Stimulated activated naive CD8-positive, alpha-beta T cell treated with anti-CD3 and anti-CD28 coated beads, Interleukin-15, amount 100 ng/mL, for 72 hours (primary cell): Measurements from ENCODE around the gene TARBP2.

Experiments used
- ATAC-seq: fragments of 150-1000 bp; cut with Tn5 transposase; 2 replicates; pipeline ENCODE4 v1.10.0; 2021; ENCODE audit warnings: mild to moderate bottlenecking, moderate library complexity
- DNase-seq, 2 donors: peaks; one replicate each; pipeline ENCODE4 v3.0.0; 2021 to 2022
- H3K27ac Mint-ChIP-seq, 2 donors: one replicate each; pipeline ENCODE4 v1.8.0; 2022; ENCODE audit warnings: mild to moderate bottlenecking in 2 of 2, mixed read lengths in 2 of 2, moderate library complexity in 2 of 2
- H3K27me3 Mint-ChIP-seq: one replicate; pipeline ENCODE4 v1.8.0; 2022; ENCODE audit warnings: mixed read lengths
- H3K4me1 Mint-ChIP-seq: one replicate; pipeline ENCODE4 v1.8.0; 2022; ENCODE audit warnings: mild to moderate bottlenecking, mixed read lengths
- H3K4me3 Mint-ChIP-seq, 2 donors: one replicate each; pipeline ENCODE4 v1.8.0; 2022; ENCODE audit warnings: mild to moderate bottlenecking in 2 of 2, mixed read lengths in 2 of 2, moderate library complexity in 1 of 2
- H3K9me3 Mint-ChIP-seq, 2 donors: one replicate each; pipeline ENCODE4 v1.8.0; 2022; ENCODE audit warnings: mixed read lengths in 2 of 2

Gene TARBP2, protein sequence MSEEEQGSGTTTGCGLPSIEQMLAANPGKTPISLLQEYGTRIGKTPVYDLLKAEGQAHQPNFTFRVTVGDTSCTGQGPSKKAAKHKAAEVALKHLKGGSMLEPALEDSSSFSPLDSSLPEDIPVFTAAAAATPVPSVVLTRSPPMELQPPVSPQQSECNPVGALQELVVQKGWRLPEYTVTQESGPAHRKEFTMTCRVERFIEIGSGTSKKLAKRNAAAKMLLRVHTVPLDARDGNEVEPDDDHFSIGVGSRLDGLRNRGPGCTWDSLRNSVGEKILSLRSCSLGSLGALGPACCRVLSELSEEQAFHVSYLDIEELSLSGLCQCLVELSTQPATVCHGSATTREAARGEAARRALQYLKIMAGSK

DNA sequence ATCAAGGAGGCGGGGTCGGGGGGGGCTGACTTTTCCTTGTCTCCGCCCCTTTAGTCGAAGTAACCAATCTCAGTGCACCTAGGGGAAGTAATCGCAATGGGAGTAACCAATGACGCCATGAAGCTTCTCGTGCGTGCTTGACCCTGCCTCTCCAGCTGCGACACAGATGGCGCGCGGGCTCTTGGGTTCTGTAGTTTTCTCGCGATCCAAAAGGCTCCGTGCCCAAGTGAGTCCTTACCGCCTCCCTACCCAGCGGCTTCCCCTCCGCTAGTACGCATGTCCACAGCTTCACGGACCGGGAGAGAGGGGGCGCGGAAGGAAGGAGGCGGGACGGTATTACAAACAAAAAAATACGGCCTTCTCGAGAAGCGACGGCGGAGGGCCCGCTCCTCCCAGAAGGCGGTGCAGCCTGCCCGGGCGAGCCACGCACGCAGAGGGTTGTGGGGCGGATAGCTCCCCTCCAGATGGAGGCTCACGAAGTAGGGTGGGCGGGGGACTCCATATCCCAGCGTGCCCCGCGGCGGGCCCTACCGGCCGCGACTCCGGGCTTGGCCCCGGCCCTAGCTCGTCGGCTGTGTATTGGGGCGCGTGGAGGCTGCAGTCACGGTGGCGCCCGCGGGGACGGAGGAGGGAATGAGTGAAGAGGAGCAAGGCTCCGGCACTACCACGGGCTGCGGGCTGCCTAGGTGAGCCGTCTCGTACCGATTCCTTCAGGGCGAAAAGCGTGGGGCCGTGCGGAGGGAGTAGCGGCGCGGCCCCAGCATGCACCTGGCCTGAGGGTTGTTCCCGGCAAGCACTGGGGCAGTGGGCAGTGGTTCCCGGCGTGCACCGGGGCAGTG lies at the start of gene TARBP2:
TSS of gene TARBP2 (plus strand) at position 508 of the 839 bp plus-strand sequence. CDS start at position 634, 126 bp downstream.
- ATAC-seq (peak; percentile 87), DNase-seq (peak; percentile 94 to 98)
- H3K27me3 Mint-ChIP-seq, result no peaks in the 10 kb centered on the region
- no peaks in the 10 kb centered on the region for H3K9me3 Mint-ChIP-seq
- peak within 1 kb of the TSS; percentile 91 to 99 for H3K27ac Mint-ChIP-seq
- peaks cover 58% of the 10 kb centered on the region for H3K4me1 Mint-ChIP-seq
- H3K4me3 Mint-ChIP-seq, result peak within 1 kb of the TSS; percentile 84 to 95

DNA sequence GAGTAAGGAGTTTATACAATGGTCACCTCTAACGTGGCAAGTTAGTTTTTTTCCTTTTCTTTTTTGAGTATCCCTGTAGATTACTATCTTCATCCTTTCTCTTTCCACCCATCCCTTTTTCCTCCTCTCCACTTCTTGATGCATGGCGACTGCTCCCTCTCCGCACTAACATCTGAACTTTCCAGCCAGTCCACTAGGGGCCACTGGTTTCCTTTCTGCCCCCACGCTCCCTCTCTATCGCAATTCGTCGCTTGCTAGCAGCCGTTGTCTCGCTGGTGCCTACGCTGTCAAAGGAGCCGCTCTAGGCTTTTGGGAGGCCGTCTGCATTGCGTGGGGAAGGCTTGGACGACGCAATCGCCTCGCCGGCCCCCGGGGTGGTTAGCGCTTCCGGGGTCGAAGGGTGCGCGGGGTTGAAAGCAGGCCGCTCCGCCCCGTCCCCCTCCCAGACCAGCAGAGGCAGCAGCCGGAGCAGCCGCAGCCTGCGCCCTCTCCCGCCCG lies 49.4 kb upstream of the TARBP2 start, which contains the start of gene PCBP2:
TSS of gene PCBP2 (plus strand) at position 442 of the 498 bp plus-strand sequence. CDS start 2,699 bp downstream, outside the sequence.
- Mint-ChIP-seq H3K4me3 (peak within 1 kb of the TSS; percentile 86 to 94), H3K9me3 (no peaks in the 10 kb centered on the region), H3K27me3 (no peaks in the 10 kb centered on the region), H3K4me1 (peaks cover 56% of the 10 kb centered on the region), H3K27ac (peak within 1 kb of the TSS; percentile 98 to 100)
- ATAC-seq (peak; percentile 97), DNase-seq (peak; percentile 98 to 99)

DNA sequence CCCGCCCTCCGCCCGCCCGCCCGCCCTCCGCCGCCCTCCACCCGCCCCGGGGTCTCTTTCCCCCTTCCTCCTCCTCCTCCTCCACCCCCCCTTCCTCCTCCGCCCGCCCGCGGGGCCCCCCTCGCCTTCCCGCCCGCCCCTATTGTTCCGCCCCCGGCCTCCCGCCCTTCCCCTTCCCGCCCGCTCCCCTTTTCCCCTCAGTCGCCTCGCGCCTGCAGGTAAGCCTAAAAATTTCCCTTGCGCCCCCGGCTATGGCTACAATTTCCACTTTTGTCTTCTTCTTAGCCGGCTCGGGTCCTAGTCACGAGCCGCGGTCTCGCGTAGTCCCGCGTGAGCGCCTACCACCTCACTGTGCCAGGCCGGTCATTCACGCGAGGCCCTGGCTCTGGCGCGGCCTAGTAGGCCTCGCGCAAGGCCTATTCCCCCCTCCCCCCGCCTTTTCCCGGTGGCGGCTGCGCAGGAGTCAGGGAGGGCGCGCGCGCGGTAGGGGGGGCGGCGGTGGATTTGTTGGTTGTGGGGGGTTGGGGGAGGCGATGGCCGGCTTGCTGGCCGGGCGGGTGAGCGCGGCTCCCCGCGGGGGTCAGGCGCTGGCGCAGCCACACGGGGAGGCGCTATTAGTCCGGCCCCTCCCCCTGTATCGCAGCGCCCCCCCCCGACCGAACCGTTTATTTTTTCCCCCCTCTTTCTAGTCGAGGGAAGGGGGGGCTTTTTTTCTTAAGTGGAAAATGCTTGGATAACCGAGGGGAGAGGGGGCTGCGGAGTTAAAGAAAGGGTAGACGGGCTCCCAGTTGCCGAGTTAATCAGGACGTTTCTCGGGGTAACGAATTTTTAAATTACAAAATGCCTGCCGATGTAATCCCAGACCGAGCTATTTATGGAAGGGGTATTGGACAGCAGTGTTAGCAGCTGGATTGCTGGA lies 48.7 kb upstream of the TARBP2 start:
- Mint-ChIP-seq H3K9me3 (no peaks in the 10 kb centered on the region), H3K4me1 (peaks cover 57% of the 10 kb centered on the region), H3K27me3 (no peaks in the 10 kb centered on the region), H3K27ac (peak overlapping the region; percentile 98 to 100), H3K4me3 (peak overlapping the region; percentile 86 to 94)
- peak; percentile 48 for ATAC-seq
- DNase-seq, result peak; percentile 79 to 82

DNA sequence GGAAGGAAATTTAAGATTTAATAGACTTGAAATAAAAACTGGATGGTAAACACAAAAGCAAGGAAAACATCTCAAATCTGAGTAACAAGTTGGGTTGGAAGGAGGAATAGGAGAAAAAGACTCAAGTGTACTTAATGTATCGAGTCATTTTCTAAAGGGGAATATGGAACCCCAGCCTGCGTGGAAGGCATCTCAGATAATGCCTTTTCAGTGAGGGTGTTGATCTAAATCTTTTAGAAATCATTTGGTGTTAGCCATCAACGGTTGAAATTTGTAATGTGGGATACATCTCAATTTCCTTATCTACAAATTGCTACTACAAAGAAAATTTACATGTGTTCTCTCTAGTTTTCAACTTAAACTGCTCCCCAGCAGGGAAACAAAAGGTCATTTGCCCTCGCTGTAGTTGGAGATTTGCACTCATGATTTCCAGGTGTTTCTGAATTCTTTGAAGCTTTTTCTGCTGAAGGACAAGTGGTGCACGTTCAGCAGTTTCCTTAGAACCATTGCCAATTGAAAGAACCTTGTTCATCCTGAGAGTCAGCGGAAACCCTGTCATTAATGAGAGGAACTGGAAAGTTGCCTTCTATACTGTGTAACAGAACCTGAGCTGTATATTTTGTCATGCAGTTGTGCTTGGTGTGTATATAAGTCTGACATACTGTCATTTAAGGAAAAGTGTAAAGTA lies 47.0 kb upstream of the TARBP2 start:
- ATAC-seq (no peak), DNase-seq (no peak)
- no peaks in the 10 kb centered on the region for H3K9me3 Mint-ChIP-seq
- H3K27ac Mint-ChIP-seq, result peak overlapping the region; percentile 69 to 100
- H3K4me3 Mint-ChIP-seq, result peak overlapping the region; percentile 86 to 94
- no peaks in the 10 kb centered on the region for H3K27me3 Mint-ChIP-seq
- peaks cover 67% of the 10 kb centered on the region for H3K4me1 Mint-ChIP-seq

DNA sequence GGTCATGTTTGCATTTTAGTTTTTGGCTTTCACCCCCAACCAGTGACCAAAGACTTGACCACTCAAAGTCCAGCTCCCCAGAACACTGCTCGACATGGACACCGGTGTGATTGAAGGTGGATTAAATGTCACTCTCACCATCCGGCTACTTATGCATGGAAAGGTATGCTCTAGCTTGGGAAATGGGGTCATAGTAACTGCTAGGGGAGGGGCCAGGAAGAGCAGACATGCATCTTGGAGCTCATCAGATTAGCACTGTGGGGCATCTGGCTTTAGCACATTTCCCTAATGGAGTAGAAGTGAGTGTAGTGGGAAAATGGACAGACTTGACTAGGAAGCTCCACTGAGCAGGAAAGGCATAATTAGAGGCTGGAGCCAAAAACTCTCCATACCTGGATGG lies 46.4 kb upstream of the TARBP2 start:
- DNase-seq, result no peak
- ATAC-seq, result no peak
- H3K4me3 Mint-ChIP-seq, result peak overlapping the region in 1 of 2 donors; percentile 86
- peak overlapping the region in 1 of 2 donors; percentile 60 for H3K27ac Mint-ChIP-seq
- H3K9me3 Mint-ChIP-seq, result no peaks in the 10 kb centered on the region
- peaks cover 72% of the 10 kb centered on the region for H3K4me1 Mint-ChIP-seq
- no peaks in the 10 kb centered on the region for H3K27me3 Mint-ChIP-seq

DNA sequence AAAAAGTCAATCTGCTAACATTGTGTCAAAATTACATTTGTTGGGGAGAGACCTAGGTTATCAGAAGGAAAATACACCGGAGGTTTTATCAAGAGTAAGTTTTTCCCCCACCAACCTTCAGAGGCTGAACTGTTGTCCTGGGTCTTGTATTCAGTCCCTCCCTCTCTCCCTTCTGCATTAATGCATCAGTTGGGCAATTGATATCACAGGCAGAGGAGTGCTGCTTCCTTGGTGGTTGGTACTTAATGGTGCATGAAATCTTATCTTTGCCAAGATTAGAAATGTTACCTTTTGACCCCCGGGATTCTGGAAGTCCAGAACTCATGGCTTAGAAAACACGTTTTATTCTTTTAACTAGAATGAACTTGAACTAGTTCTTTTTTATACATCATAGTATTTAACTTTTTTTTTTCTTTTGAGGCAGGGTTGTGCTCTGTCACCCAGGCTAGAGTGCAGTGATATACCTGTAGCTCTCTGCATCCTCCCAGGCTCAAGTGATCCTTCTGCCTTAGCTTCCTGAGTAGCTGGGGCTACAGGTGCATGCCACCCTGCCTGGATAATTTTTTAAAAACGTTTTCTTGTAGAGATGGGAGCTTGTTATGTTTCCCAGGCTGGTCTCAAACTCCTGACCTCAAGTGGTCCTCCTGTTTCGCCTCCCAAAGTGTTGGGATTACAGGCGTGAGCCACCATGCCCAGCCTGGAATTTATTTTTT lies 44.3 kb upstream of the TARBP2 start:
- peaks cover 77% of the 10 kb centered on the region for H3K4me1 Mint-ChIP-seq
- DNase-seq, result no peak
- no peak for ATAC-seq
- no peaks in the 10 kb centered on the region for H3K27me3 Mint-ChIP-seq
- H3K4me3 Mint-ChIP-seq, result no peak overlapping the region
- no peaks in the 10 kb centered on the region for H3K9me3 Mint-ChIP-seq
- peak overlapping the region; percentile 52 to 90 for H3K27ac Mint-ChIP-seq

DNA sequence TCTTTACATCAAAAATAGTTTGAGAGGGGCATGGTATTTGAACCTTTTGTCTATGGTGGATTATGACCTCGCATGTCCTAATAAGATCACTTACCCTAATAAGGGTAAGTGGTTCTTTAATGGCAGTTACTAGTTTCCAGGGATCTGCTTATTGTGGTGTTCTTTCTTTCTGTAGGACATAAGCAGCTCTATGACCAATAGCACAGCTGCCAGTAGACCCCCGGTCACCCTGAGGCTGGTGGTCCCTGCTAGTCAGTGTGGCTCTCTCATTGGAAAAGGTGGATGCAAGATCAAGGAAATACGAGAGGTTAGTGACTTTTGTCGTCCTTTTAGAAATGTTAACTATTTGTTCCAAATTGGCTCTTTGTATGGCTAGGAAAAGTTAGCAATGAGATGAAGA lies 42.0 kb upstream of the TARBP2 start:
- Mint-ChIP-seq H3K4me1 (peaks cover 69% of the 10 kb centered on the region), H3K4me3 (no peak overlapping the region), H3K27ac (peak overlapping the region in 1 of 2 donors; percentile 29), H3K9me3 (no peaks in the 10 kb centered on the region), H3K27me3 (no peaks in the 10 kb centered on the region)
- DNase-seq, result no peak
- no peak for ATAC-seq

DNA sequence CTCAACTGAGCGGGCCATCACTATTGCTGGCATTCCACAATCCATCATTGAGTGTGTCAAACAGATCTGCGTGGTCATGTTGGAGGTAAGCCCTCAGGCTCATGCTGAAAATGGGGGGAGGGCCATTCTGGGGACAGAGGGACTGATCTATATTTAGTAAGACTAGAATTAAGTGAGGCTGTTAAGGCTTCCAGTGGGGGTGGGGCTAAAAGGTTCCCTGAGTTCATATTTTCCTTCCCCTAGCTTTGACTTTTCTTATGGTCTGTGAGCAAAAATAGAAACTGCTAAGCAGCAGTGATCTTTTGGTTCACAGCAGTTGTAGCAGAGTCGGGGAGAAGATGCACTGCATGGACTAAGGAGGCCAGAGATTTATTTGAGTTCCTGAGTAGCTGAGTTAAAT lies 40.0 kb upstream of the TARBP2 start:
- DNase-seq (no peak), ATAC-seq (no peak)
- Mint-ChIP-seq H3K27me3 (no peaks in the 10 kb centered on the region), H3K4me1 (peaks cover 54% of the 10 kb centered on the region), H3K27ac (peak overlapping the region in 1 of 2 donors; percentile 91), H3K4me3 (no peak overlapping the region), H3K9me3 (no peaks in the 10 kb centered on the region)

DNA sequence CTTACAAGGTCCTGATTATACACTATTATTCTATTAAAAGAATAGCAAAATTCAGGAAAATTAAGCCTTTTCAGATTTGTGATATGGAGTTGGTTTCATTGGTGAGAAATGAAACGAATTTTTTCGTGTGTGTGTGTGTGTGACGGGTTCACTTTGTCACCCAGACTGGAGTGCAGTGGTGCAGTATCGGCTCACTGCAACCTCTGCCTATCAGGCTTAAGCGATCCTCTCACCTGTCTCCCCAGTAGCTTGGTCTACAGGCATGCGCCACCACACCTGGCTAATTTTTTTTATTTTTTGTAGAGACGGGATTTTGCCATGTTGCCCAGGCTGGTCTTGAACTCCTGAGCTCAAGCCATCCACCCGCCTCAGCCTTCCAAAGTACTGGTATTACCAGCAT lies 39.5 kb upstream of the TARBP2 start:
- ATAC-seq (no peak), DNase-seq (no peak)
- H3K4me3 Mint-ChIP-seq, result no peak overlapping the region
- no peaks in the 10 kb centered on the region for H3K27me3 Mint-ChIP-seq
- peak overlapping the region in 1 of 2 donors; percentile 59 for H3K27ac Mint-ChIP-seq
- no peaks in the 10 kb centered on the region for H3K9me3 Mint-ChIP-seq
- peaks cover 56% of the 10 kb centered on the region for H3K4me1 Mint-ChIP-seq

DNA sequence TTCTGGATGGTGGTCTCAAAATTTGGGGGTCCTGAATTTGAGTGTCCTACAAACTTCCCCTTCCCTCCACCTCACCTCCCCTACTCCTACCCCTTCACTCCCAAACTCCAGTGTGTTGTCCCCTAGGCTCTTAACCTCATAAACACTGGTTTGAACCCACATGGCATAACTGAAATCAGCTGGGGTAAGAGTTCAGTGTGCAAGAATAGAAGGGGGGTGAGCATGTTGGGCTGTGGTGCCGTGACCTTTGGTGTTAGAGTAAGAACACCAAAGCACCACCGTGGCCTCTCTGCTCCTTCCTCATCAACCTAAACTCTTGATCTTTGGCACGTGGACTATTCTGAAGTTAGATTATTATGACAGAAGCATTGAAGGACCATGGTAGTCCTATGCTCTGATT lies 38.1 kb upstream of the TARBP2 start:
- DNase-seq, result no peak
- H3K27me3 Mint-ChIP-seq, result no peaks in the 10 kb centered on the region
- no peak overlapping the region for H3K27ac Mint-ChIP-seq
- peaks cover 66% of the 10 kb centered on the region for H3K4me1 Mint-ChIP-seq
- no peak overlapping the region for H3K4me3 Mint-ChIP-seq
- no peaks in the 10 kb centered on the region for H3K9me3 Mint-ChIP-seq
- no peak for ATAC-seq

DNA sequence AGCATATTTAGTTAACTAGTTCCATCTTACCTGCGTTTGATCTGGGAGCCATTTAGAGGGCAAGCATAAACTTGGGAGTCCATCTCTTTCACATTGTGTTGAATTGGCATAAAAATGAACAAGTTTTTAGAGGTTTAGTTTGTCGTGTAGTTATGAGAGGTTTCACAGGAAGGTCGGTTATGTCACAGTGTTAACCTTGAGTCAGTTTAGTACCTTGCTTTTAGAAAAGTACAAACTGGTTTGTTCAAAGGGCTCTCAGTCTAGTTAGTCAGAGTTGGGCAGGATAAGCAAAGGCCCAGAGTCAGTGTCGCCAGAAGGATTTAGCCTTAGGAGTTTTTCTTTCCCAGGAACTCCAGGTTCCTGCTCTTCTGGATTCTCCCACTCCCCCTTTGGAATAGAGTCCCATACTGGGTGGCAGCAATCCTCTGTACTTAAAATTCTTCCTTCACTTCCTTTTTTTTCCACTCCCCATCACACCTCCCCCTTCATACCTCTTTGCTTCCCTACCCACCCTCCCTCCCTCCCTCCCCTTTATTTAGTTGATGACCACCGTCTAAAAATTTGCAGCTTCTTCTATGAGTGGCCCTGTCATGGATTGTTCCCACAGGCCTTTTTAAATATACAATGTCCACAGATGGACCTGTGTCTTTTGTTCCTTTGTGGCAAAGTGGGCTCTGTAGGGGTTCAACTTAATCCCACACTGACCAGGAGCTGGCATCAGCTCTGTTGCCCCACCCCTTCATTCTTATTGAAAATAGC lies 37.1 kb upstream of the TARBP2 start:
- no peaks in the 10 kb centered on the region for H3K9me3 Mint-ChIP-seq
- no peaks in the 10 kb centered on the region for H3K27me3 Mint-ChIP-seq
- peaks cover 67% of the 10 kb centered on the region for H3K4me1 Mint-ChIP-seq
- ATAC-seq, result no peak
- no peak for DNase-seq
- H3K4me3 Mint-ChIP-seq, result no peak overlapping the region
- peak overlapping the region in 1 of 2 donors; percentile 63 for H3K27ac Mint-ChIP-seq

DNA sequence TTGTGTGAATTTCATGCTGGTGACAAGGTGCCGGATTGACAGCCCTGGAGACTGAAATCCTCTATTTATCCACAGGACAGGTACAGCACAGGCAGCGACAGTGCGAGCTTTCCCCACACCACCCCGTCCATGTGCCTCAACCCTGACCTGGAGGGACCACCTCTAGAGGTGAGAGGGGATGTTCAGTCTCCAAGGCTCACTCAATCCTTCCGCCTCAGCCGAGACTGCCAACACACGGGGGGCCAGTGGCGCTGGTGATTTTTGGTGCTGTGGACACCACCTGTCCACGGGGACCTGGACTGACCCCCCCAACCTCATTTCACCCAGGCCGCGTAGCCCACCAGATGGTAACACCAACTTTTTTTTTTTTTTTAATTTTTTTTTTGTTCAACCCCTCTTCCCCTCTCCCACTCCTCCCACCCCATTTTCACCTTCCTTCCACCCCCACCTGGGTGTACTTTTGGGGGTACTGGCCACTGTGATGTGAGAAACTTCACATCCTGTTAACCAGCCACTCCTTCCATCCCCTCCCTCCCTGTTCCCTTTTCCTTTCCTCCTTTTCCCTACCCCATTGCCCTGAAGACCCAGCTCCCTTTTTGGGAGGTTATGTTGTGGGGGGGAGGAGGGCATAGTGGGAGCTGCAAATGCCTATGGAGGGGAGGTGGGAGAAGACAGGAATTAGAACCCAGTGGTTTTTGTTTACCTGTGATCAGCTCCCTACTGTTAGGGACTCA lies 36.2 kb upstream of the TARBP2 start:
- Mint-ChIP-seq H3K4me3 (no peak overlapping the region), H3K27ac (peak overlapping the region; percentile 48 to 74), H3K27me3 (no peaks in the 10 kb centered on the region), H3K9me3 (no peaks in the 10 kb centered on the region), H3K4me1 (peaks cover 59% of the 10 kb centered on the region)
- ATAC-seq (no peak), DNase-seq (no peak)

DNA sequence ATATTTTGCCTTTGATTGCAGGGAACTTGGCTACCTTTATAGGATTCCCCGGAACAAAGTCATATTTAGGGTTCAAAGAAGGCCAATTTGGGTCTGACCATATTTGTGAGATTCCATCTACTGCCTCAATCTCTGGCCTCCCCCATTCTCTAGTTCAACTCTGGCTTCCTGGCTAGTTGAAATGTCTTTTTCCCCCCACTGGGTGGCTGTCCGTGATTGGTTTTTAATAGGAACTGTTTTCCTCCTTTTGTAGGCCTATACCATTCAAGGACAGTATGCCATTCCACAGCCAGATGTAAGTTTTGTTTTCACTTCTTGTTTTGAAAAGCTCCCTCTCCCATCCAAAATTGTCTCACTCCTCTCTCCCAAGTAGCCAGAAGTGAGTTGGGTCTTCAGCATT lies 35.4 kb upstream of the TARBP2 start:
- Mint-ChIP-seq H3K27ac (no peak overlapping the region), H3K27me3 (no peaks in the 10 kb centered on the region), H3K9me3 (no peaks in the 10 kb centered on the region), H3K4me1 (peaks cover 56% of the 10 kb centered on the region), H3K4me3 (no peak overlapping the region)
- ATAC-seq (no peak), DNase-seq (no peak)
